ENCODE measurements around the gene ETV7.

Gene ETV7

GRCh38 chr6:36378243-36378920, 9.1 kb downstream of the ETV7 start:
- peaks cover 5% of the 10 kb centered on the region in 2 experiments for H3K4me1 ChIP-seq (ENCODE audit: control insufficient read depth in 1 of 2, insufficient read depth in 1 of 2, low read depth in 1 of 2, low read length in 1 of 2)
- no peaks in the 10 kb centered on the region for H3K27me3 ChIP-seq
- TF ChIP-seq, protein P1, sequence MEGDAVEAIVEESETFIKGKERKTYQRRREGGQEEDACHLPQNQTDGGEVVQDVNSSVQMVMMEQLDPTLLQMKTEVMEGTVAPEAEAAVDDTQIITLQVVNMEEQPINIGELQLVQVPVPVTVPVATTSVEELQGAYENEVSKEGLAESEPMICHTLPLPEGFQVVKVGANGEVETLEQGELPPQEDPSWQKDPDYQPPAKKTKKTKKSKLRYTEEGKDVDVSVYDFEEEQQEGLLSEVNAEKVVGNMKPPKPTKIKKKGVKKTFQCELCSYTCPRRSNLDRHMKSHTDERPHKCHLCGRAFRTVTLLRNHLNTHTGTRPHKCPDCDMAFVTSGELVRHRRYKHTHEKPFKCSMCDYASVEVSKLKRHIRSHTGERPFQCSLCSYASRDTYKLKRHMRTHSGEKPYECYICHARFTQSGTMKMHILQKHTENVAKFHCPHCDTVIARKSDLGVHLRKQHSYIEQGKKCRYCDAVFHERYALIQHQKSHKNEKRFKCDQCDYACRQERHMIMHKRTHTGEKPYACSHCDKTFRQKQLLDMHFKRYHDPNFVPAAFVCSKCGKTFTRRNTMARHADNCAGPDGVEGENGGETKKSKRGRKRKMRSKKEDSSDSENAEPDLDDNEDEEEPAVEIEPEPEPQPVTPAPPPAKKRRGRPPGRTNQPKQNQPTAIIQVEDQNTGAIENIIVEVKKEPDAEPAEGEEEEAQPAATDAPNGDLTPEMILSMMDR (IDR thresholded peaks at IDR 0.05): no peak
- no peak overlapping the region for H3K27ac ChIP-seq
- no peaks in the 10 kb centered on the region for H3K9me3 ChIP-seq
- no peaks in the 10 kb centered on the region for H3K36me3 ChIP-seq
- H3K4me3 ChIP-seq (ENCODE audit: low read depth in 1 of 2, low read length in 1 of 2): no peak overlapping the region

GRCh38 chr6:36377594-36377993, 9.9 kb downstream of the ETV7 start:
- Histone ChIP-seq H3K9me3 (no peaks in the 10 kb centered on the region), H3K27me3 (no peaks in the 10 kb centered on the region), H3K4me3 (ENCODE audit: low read depth in 1 of 2, low read length in 1 of 2) (no peak overlapping the region), H3K4me1 (ENCODE audit: control insufficient read depth in 1 of 2, insufficient read depth in 1 of 2, low read depth in 1 of 2, low read length in 1 of 2) (peaks cover 9 to 13% of the 10 kb centered on the region in 2 experiments), H3K36me3 (no peaks in the 10 kb centered on the region), H3K27ac (no peak overlapping the region)
- TF ChIP-seq, protein P1 (IDR thresholded peaks at IDR 0.05): no peak

GRCh38 chr6:36376742-36377141, 10.7 kb downstream of the ETV7 start:
- peaks cover 9 to 14% of the 10 kb centered on the region in 2 experiments for H3K4me1 ChIP-seq (ENCODE audit: control insufficient read depth in 1 of 2, insufficient read depth in 1 of 2, low read depth in 1 of 2, low read length in 1 of 2)
- H3K27ac ChIP-seq: no peak overlapping the region
- H3K27me3 ChIP-seq: no peaks in the 10 kb centered on the region
- H3K4me3 ChIP-seq (ENCODE audit: low read depth in 1 of 2, low read length in 1 of 2): no peak overlapping the region
- TF ChIP-seq, protein P1 (IDR thresholded peaks at IDR 0.05): no peak
- no peaks in the 10 kb centered on the region for H3K36me3 ChIP-seq
- no peaks in the 10 kb centered on the region for H3K9me3 ChIP-seq

- Histone ChIP-seq H3K4me1 (ENCODE audit: control insufficient read depth in 1 of 2, insufficient read depth in 1 of 2, low read depth in 1 of 2, low read length in 1 of 2) (peaks cover 9 to 14% of the 10 kb centered on the region in 2 experiments), H3K4me3 (ENCODE audit: low read depth in 1 of 2, low read length in 1 of 2) (no peak overlapping the region), H3K9me3 (no peaks in the 10 kb centered on the region), H3K27me3 (no peaks in the 10 kb centered on the region), H3K27ac (no peak overlapping the region), H3K36me3 (no peaks in the 10 kb centered on the region)
- TF ChIP-seq, protein P1 (IDR thresholded peaks at IDR 0.05): no peak
Measured at GRCh38 chr6:36376183-36376582, 11.3 kb downstream of the ETV7 start.

- Histone ChIP-seq H3K36me3 (no peaks in the 10 kb centered on the region), H3K9me3 (no peaks in the 10 kb centered on the region), H3K27ac (no peak overlapping the region), H3K4me3 (ENCODE audit: low read depth in 1 of 2, low read length in 1 of 2) (no peak overlapping the region), H3K4me1 (ENCODE audit: control insufficient read depth in 1 of 2, insufficient read depth in 1 of 2, low read depth in 1 of 2, low read length in 1 of 2) (peaks cover 12 to 18% of the 10 kb centered on the region in 2 experiments), H3K27me3 (no peaks in the 10 kb centered on the region)
- TF ChIP-seq, protein P1 (IDR thresholded peaks at IDR 0.05): no peak
Measured at GRCh38 chr6:36375644-36376155, 11.8 kb downstream of the ETV7 start.

Data from neutrophil (primary cell).